HFF-Myc (cell line): ENCODE measurements around the gene SMIM15.

Source experiments
- DNase-seq: peaks from one replicate; pipeline ENCODE4 v3.0.0-alpha.2; 2011; ENCODE audit warnings: low read depth; ENCODE audit errors: extremely low read depth
- H3K4me3 ChIP-seq: replicated peaks from 2 replicates; pipeline ENCODE4 v1.5.1; 2011; ENCODE audit warnings: low read depth, mild to moderate bottlenecking, control low read depth, low read length
- CTCF ChIP-seq: IDR thresholded peaks from 2 replicates; pipeline ENCODE4 v1.5.1; 2012; ENCODE audit warnings: mild to moderate bottlenecking, low read depth, low read length, control low read depth; ENCODE audit errors: missing control alignments

Gene SMIM15

DNA sequence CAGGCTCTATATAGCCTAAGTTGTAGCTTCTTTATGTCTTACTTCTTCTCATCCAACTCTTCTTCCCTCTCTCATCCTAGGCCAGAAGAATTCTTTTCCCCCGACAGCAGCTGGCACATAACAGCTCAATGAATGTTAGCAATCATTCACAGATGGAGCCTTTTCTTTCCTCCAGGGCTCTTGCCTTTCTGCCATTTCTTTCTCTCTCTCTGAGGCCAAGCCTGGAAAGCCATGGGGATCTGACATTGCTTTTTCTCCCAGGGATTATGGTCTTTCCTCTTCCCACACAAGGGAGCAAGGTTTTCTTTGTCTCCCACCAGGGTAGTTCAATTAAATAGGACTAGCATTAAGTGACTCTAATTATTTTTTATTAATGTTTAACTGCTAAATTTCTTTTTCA, 20.5 kb downstream of the SMIM15 start:
- H3K4me3 ChIP-seq, result no peak overlapping the region
- DNase-seq, result no peak
- no peak for TF ChIP-seq CTCF

GRCh38 chr5:61139931-61140330, 22.3 kb downstream of the SMIM15 start:
- TF ChIP-seq CTCF, result no peak
- no peak overlapping the region for H3K4me3 ChIP-seq
- no peak for DNase-seq

DNA sequence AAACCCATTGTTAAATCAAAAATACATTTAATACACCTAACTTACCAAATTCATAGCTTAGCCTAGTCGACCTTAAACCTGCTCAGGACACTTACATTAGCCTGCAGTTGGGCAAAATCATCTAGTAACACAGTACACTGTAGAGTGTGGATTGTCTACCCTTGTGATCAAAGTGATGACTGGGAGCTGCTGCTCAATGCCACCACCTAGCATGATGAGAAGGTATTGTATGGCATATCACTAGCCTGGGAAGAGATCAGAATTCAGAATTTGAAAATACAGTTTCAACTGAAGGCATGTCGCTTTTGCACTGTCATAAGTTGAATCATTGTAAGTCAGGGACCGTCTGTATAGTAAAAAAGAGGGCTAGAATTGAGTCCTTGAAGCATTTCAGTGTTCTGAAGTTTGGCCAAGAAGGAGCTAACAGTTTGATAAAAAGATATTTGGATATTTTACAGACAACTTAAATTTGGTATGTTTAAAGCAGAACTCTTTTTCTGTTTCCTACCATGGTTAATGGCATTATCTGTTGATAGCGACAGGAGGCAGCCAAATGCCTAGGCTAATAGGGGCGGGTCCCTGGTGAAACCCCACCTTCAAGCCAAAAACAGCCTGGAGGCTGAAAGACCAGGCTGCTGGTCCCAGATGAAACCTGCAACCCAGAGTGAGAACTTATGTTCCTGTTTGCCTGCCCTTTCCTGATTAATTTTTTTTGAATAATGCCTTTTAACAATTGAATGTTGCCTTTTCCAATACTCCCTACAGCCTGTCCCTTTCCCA, 23.0 kb downstream of the SMIM15 start:
- TF ChIP-seq CTCF, result peak; percentile 37
- H3K4me3 ChIP-seq, result no peak overlapping the region
- no peak for DNase-seq

DNA sequence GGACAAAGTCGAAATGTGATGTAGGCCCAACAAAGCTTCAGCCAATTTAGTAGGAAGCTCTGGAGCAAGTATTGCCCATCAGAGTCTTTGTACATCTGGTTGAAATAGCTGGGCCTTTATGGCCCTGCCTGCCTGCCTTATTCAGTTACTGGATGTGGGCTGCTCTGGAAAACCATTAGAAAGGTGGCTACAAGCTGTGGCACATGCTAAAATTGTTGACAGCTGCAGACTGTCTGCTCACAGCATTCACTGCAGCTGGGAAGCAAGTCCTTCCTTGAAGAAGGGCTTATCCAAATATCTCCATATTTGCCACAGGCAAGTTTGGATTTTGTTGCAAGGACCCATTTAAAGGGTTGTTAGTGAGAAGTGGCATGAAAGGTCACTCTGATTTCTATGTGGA, 24.4 kb downstream of the SMIM15 start:
- TF ChIP-seq CTCF, result no peak
- no peak for DNase-seq

GRCh38 chr5:61132559-61132958, 29.7 kb downstream of the SMIM15 start:
- no peak for TF ChIP-seq CTCF
- H3K4me3 ChIP-seq, result no peak overlapping the region
- DNase-seq, result no peak

More for the DNA sequence above, 24.4 kb downstream of the SMIM15 start:
- no peak overlapping the region for H3K4me3 ChIP-seq

DNA sequence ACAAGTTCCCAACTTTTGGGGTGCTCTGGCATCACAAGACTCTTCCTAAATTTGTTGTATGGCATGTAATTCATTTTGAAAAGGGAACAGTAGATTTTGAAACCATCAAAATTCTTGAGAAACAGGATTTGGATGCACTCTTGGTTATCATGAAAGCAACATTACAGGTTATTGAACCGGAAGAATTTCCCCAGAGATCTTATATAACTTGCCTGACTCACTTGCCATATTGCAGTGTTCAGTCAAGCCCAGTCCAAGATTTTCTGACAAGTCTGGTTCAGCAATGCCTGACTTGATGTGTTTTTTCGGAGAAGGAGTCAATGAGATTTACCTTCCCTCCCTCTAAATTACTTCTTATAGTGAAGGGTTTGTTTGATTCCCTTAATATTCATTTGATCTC, 32.0 kb downstream of the SMIM15 start:
- DNase-seq, result no peak
- H3K4me3 ChIP-seq, result no peak overlapping the region
- TF ChIP-seq CTCF, result no peak

- H3K4me3 ChIP-seq, result no peak overlapping the region
- TF ChIP-seq CTCF, result no peak
- DNase-seq, result no peak
Measured at GRCh38 chr5:61123145-61123544, 39.1 kb downstream of the SMIM15 start.
